Measurements from ENCODE around the gene ITGA11. TPM values are rescaled to one million over a fixed set of nuclear protein-coding genes. Genes with fewer than 3 reads are reported as not detected.

ITGA11 gene
- polyA plus RNA-seq, 3 donors: 2.3 to 2.9 (median 2.6) TPM

DNA sequence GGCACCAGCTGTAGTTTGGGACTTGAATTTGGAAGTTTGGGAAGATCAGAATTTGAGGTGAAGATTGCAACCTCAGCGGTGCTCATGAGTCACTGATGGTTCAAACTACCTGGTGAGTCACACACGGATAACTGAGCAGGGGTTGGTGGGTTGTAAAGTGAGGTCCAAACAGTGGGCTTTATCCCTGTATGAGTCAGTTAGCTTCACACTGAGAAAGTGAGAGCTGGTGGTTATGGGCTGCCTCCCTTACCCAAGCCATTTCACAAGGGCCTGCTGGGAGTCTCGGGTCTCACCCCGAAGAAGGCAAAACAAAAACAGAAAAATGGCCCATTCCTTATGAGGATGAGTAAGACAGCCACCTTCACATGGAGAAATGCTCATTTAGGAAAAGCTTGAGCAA is 77.0 kb downstream of the ITGA11 start:
- DNase-seq: no peak

DNA sequence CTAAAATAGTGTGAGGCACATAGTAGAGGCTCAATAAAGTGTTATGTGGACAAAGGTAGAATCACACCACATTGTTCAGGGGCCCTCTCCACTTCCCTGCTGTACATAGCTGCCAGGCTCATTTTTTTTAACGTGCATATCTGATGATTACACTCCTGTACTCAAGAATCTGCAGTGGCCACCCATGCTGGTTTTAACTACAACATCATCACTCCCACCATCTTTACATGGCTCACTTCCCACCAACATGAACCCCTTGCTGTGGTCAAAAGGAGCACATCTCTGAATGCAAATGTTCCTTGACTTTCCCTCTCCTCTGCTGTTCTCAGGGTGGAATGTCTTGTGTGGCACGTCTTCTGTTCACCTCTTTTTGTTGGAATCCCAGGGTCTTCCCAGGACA is 77.7 kb downstream of the ITGA11 start:
- no peak for DNase-seq

DNA sequence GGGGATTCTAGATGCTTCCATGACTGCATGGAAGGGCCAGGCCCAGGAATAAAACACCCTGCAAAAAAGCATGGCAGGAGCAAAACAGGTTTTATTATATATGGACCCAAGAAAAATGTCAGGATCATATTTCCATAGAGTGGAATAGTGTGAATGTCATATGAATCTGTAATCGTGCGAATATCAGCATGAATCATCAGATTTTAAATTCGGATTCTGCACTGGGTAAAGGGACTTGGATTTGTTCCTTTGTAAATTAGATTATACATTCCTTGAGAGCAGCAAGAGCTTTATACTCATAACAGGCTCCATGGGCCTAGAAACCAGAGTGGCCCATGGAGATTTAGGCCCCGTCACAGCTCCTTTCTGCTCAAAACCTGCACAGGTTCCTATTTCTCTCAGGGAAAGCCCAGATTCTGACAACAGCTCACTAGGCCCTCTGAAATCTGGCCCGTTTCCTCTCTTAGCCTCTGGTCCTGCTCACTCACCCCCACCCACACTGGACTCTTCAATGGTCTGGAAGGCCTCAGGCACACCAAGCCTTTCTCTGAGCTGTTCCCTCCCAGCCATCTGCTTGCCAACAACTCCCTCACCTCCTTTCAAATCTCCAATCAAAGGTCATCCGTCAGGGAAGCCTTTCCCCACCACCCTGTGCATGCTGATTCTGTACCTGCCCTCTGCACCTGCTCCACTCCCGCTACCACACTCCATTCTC is 78.4 kb downstream of the ITGA11 start:
- no peak for DNase-seq

DNA sequence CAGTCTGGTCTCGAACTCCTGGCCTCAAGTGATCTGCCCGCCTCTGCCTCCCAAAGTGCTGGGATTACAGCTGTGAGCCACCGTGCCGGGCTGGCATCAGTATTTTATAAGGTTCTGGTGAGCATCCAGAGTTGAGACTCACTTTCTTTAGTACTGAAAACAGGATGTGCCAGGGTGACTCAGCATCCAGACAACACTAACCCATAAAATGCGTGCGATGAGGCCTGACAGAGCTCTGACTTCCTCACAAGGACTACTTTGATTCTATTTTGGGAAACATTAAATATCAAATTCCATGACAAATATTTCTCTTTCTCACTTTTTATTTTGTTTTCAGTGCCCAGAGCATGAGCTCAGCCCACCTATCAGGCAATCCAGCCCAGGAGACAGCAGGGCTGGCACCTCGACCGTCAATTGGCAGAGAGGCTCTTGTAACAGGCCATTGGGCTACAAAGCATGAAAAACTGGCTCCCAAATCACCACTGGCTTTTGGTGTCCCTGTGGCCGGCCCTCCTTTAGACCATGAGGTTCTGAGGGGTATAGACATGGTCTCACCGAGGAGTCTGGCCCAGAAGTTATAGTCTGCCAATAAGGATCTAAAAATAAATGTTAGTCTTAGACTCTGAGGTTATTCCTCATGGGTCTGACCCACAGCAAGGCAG is 79.4 kb downstream of the ITGA11 start:
- DNase-seq: no peak

DNA sequence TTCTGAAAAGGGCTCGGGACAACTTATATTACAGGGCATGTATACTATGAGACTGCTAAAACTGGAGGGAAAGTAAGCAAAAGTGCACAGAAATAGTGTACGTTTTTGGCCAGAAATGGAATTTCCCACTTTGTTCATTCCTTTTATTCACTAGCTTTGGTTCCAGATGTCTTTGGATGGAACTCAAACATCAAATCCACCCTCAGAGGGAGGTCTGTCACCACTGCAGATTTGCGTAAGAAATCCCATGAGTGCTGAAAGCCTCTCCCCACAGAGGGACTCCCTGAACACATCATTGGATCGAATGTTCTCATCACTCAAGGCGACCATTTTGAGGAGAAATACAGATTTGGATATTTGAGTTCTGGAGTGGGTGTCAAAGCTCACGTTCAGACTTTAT is 82.8 kb downstream of the ITGA11 start:
- DNase-seq: no peak

DNA sequence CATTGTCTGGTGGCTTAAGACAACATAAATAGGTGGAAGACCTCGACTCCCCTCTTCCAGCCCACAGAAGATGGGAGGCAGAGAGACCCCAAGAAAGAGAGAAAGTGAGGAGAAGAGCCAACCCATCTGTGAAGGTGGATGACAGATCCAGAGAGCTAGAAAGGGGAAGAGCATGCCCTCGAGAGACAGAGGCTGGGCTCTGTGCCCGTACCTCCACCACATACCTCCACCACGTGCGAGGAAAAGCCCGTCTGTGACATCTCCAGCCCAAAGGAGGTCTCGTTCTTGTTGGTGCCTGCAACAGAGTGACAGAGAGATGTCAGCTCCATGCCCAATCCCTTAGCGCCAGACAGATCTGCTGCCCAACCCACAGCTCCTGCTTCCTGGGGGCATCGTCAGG is 83.4 kb downstream of the ITGA11 start:
- no peak for DNase-seq

DNA sequence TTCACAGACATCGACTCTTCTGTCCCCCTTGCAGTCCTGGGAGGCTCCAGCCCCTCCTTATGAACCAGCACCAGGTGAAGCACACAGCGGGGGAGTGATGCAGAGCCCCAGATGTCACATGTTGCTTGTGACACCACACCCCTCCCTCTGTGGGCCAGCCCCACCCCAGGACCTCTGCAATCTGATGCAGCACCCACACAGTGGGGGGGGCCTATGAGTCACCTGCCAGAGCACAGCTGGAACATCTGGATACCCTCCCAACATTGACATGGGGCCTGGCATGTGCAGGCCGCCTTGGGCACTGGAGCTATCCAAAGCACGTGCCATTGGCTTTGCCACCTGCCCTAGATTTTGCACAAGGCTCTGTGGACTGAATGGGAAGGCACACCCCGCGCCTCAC is 83.9 kb downstream of the ITGA11 start:
- DNase-seq: no peak

DNA sequence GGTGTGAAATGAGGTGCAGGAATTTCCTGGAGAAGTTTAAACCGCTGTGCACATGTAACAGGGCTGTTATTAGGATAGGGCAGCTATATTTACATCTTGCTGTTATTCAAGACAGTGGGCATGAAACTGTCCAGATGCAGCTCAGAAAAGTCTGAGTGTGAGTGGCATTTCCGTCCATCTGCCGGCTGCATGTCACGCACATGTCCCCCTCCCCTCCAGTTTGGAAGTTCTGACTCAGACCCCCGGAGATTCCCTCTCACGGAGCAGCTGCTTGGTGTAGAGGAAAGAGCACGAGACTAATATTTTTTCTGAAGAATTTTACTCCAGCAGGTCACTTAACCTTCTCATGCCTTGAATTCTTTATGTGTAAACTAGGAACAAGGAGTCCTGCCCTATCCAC is 84.6 kb downstream of the ITGA11 start:
- DNase-seq: no peak

DNA sequence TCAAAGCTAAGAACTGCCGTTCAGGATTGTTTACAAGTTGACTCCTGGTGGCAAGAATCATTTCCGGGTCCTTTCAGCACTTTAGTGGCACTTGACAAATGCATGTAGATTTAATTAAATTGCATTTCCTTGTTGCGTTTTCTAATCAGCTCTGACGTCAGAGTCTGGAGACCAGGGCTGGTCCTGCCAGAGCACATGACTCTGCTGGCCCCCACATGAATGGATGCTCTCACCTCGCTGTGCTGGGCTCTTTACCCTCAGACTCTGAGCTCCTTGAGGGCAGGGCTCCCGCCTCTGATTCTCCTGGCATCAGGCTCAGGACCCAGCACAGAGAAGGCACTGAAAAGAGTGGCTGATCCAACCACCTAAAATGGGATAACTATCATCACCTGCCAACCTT is 85.0 kb downstream of the ITGA11 start:
- no peak for DNase-seq

DNA sequence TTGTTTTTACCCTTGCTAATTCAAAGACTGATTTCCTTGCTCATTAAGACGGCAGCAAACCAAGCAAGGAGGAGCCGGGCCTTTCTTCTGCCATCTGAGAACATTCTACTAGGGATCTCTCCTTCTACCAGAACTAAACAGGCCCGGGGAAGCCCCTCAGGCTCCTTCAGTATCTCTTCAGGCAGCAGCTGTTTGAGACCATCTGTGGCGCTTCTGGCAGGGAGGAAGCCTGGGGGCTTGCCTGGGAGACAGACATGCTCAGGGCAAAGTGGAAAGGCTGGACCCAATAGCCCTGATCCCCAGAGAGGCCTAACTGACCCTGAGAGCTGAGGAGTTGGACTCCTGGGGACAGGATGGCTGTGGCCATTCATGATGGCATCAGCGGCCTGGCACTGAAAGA is 86.5 kb downstream of the ITGA11 start:
- no peak for DNase-seq

DNA sequence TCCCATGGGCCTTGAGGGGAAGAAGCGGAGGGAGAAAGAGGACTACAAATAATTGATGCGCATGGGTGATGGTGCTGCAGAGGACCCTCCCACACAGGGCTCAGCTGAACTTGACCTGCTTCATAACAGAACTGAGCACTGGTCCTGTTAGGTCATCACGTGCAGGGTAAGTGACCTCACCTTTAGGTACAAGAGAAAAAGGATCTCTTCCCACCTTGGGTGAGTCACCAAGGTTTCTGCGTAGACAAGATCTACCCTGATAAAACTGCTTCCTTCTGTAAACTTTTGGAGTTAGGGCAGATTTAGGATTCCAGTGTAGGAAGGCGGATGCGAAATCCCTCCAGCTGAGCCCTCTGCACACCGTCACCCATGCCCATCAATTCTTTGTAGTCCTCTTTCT is 87.4 kb downstream of the ITGA11 start:
- no peak for DNase-seq

DNA sequence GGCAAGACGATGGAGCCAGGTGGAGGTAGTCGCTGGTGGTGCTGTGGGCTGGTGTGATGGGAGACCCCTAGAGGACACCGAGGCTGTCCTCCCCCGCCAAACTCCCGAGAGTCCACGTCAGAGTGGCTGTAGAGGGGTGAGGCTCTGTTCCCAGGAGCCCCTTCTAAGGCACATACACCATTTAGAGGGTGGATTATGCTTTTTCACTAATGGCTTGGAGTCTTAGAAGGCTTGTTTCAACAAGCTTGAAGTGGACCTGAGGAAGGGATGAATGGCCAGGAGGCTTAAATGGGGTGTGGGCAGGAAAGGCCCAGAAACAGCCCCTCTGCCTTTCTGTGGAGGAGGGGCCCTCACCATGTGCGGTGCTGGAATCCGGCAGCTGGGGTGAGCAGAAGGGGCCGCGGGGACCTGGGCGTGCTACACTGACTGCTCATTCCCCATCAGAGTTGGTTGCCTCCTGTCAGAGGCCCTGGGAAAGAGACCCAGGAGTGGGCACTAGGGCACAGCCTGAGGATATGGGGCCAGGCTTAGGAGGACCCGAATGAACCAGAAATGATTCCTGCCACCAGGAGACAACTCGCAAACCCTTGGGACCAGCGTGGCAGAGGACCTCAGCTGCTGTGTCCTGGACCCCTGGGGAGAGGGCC is 88.3 kb downstream of the ITGA11 start:
- no peak for DNase-seq

DNA sequence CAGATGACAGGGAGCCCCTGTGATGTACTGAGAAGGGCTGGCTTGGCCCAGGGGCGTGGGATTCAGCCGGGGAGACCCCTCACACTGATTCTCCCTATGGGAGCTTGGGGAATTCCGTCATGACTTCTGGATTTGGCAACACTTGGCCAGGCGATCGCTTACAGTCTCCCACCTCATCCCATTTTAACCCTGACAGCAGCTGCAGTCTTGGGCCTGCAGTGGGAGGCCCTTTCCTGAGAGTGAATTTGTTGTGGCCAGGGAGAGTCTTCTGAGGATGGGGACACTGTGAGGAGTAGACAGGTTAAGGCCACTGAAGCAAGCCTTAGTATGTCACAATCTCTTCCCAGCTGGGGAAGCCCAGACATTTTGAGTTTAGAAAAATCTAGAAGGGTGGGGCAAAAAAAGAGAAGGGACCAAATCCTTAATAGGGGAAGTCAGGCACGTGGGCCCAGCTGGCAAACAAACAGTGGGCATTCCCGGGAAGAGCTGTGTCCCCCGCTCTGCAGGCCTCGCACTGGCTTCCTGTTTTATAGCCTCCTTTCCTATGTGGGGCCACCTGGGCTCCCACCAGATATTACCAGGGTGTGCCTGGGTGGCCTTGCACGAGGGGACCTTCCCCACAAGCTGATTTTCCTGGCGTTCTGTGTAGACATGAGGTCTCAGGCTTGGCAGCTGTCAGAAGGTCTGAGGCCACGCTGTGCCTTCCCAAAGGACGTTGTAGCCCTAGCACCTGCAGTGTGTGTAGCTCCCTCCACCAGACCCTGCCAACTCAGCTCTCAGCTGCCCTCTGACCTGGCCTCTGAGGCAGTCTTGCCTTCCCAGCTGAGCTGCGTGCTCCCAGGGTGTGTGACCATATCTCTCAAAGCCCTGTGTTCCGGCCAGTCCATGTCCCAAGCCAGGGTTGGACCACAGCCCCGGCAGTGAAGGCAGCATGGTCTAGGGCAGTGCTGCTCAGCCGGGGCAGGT is 89.9 kb downstream of the ITGA11 start:
- DNase-seq: no peak

DNA sequence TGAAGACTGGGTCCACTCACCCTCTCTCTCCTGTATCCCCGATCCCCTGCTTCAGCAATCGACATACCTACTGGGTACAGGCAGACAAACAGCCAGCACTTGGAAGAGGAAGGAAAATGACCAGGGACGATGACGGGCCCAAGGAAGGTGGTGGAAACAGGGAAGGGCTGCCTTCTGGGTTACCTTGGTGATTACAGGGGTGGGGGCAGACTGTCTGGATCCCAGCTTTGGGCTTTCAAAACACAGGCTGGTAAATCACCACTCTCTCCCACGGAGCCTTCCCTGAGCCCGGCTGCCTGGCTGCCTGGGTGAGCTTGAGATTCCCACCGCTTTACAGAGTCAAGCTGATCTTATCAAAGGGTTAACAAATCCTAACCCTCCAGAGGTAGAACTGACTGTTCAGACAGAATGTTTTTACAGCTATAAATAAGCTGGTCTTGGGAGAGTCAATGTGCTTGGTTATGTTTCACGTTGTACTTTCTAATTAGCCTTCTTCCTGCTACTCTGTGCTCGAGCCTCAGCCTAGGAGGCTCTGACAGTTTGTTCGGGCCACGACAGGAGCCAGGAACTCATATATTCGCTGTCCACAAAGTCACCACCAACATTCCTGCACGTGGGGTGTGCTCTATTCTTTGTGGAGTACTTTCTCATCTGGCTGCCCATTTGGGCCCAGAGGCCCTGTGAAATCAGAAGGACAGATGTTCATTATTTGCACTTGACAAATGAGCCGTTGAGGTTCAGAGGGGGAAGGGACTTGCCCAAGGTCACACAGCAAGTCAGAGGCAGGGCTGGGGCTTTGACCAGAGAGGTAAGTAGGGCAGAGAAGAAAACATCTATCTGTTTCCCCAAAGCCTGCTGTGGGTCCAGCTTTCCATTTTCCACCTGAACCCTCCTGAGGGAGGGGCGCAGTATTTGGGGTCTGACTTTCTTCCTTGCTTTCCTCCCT is 91.0 kb downstream of the ITGA11 start:
- peak; percentile 31 for DNase-seq

DNA sequence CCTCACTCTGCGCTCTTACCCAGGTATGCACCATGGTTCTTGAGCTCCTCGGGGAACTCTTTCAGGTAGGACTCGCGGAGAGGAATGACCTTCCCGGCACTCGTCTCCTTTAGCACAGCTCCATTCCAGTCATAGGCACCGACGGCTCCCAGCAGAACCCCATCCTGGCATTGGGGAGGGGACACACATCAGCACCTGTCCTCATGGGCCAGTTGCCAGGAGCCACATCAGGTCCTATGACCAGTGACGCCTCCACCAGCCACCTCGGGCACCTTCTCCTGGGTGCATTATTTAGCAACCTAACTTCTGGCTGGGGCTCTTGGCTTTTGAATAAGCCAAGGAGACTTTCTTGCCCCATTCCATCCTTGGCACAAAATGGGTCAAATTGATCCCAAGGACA is 92.5 kb downstream of the ITGA11 start:
- no peak for DNase-seq

DNA sequence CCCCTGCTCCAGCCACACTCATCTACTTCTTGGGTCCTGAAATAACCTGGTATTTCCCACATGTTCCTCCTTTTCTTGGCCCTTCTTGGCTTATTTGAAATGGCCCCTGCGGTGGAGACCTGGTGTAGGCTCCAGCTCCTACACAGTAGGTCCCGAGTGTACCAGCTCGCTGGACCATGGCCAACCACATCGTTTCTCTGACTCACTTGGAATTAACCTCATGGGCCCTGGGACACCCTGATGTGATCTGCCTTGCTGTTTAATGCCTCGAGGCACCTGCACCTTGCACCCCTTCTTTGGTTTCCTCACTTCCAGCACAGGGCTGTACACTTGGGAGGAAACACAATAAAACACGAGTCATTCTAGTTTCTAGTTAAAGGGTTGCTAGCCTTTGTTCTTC is 94.1 kb downstream of the ITGA11 start:
- DNase-seq: no peak

DNA sequence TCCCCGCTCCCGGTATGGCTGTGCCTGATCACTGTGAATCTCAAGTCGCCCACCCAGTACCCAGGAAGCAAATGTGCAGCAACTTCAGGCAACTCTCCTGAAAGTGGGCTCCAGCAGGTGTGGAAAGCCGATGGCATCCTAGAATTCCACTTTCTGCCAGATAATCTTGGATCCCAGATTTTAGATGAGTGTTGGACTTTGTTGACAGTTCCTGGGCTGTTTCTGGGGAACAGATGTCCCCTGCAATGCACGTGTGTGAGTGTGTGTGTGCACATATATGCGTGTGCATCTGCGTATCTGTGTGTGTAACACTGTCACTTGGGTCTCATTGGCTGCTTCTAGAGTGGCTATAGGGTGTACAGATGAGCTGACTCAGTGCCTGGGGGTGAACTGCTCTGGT is 95.4 kb downstream of the ITGA11 start:
- no peak for DNase-seq

DNA sequence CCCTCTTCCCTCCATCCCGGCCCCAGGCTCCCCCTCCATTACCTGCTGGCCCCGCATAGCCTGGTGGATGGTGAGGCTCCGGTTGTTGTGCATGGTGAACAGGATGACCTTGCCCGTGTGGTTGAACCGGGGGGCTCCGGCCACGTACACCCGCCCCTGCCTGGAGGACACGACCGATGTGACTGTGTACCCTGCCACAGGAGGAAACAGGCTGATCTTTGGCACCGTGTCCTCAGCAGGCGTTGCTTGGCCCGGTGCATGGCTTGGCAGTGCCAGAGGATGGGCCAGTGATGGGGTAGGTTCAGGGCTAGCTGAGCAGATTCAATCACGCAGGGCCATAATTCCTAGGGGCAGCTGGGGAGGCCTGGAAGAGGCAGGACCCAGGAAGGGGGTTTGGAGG is 96.3 kb downstream of the ITGA11 start:
- DNase-seq: no peak

DNA sequence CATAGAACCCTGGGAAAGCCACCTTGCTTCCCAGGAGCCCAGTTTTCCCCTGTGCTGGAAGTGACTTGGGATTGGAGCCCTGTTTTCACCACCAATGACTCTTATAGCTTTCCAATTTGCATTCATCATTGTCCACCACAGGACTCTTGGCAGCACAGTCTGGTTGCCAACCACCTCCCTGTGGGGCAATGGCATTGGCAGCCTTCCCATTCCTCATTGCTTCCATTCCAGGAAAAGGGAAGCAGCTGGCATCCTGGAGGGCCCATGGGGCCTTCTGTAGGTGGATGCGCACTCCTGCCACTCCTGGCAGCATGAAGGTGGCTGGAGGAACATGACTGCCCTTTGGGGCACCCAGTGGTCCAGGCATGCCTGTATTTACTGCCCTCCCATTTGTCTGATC is 96.7 kb downstream of the ITGA11 start:
- DNase-seq: no peak

DNA sequence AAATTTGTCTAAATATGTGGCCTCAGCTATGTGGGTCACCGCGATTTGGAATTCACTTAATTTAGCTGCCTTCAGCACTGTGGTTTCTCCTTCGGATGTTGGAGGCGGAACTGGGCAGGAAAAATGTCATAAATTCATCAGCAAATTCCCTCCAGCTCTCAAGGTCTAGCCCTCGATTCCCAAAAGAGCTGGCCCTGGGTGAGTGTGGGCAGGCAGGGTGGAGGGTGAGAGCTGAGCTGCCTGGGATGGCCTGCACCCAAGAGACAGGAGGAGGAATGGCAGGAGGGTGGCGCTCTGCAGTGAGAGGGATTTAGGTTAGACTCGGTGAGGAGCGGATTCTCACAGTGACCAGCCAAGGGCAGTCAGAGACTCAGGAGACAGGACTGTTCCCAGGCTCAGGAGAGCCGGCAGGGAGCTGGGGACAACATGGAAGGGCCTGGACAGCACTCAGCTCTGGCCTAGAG is 97.3 kb downstream of the ITGA11 start:
- DNase-seq: no peak

Data from renal pelvis (tissue), 4 donors.